Glutamatergic neuron (in vitro differentiated cells): ENCODE data around the gene PEX5L. TPM values are rescaled to one million over a fixed set of nuclear protein-coding genes. Genes with fewer than 3 reads are reported as not detected.
"Not testable (repeated sequence)": the region's sequence is repeated elsewhere in the genome, so short reads cannot be mapped to it uniquely, and the experiment has no call there.

Experiments
- DNase-seq: peaks from one replicate; pipeline ENCODE4 v3.0.0; 2022
- H3K27ac Mint-ChIP-seq: one replicate; pipeline ENCODE4 v1.8.0; 2020; ENCODE audit warnings: mild to moderate bottlenecking, mixed read lengths, inconsistent platforms; ENCODE audit not compliant: unreplicated experiment
- H3K27me3 Mint-ChIP-seq: one replicate; pipeline ENCODE4 v1.8.0; 2020; ENCODE audit warnings: mild to moderate bottlenecking, moderate library complexity, mixed read lengths, inconsistent platforms; ENCODE audit not compliant: unreplicated experiment
- H3K36me3 Mint-ChIP-seq: one replicate; pipeline ENCODE4 v1.8.0; 2020; ENCODE audit warnings: mild to moderate bottlenecking, mixed read lengths, inconsistent platforms; ENCODE audit not compliant: unreplicated experiment
- H3K4me1 Mint-ChIP-seq: one replicate; pipeline ENCODE4 v1.8.0; 2020; ENCODE audit warnings: mild to moderate bottlenecking, low read depth, mixed read lengths, inconsistent platforms; ENCODE audit not compliant: unreplicated experiment
- H3K4me3 Mint-ChIP-seq: one replicate; pipeline ENCODE4 v1.8.0; 2020; ENCODE audit warnings: mild to moderate bottlenecking, mixed read lengths, inconsistent platforms; ENCODE audit not compliant: unreplicated experiment
- H3K9me3 Mint-ChIP-seq: one replicate; pipeline ENCODE4 v1.8.0; 2020; ENCODE audit warnings: mild to moderate bottlenecking, moderate library complexity, mixed read lengths, inconsistent platforms; ENCODE audit not compliant: unreplicated experiment
- CTCF ChIP-seq: fragments of 200-600 bp; sonication (generic); IDR thresholded peaks from one replicate; pipeline ENCODE4 v1.5.0; 2021; ENCODE audit not compliant: partially characterized antibody, unreplicated experiment
- total RNA-seq: library from RNA; stranded (reverse); fragmentation: NEBNext Ultra II Directional; extraction: Animal tissue kit (Norgen Biotek cat#: 25700); gene quantifications from one replicate; pipeline ENCODE4 v1.2.1, GENCODE V29; 2021; ENCODE audit not compliant: unreplicated experiment

PEX5L gene
- total RNA-seq, 1 donor from 2014 or later, result 41.0 TPM

- Mint-ChIP-seq H3K4me3 (no peak overlapping the region), H3K36me3 (no peaks in the 10 kb centered on the region), H3K27me3 (no peaks in the 10 kb centered on the region), H3K27ac (no peak overlapping the region), H3K4me1 (no peaks in the 10 kb centered on the region), H3K9me3 (no peaks in the 10 kb centered on the region)
- TF ChIP-seq CTCF, result no peak
- no peak for DNase-seq
These were observed 27.0 kb upstream of the PEX5L start for GRCh38 chr3:180063783-180064182.

GRCh38 chr3:180062771-180063170 is 26.0 kb upstream of the PEX5L start:
- TF ChIP-seq CTCF, result no peak
- Mint-ChIP-seq H3K36me3 (no peaks in the 10 kb centered on the region), H3K4me3 (no peak overlapping the region), H3K9me3 (no peaks in the 10 kb centered on the region), H3K27ac (no peak overlapping the region), H3K27me3 (no peaks in the 10 kb centered on the region), H3K4me1 (no peaks in the 10 kb centered on the region)
- DNase-seq, result no peak

GRCh38 chr3:180059356-180059755 is 22.6 kb upstream of the PEX5L start:
- Mint-ChIP-seq H3K9me3 (no peaks in the 10 kb centered on the region), H3K27ac (no peak overlapping the region), H3K4me1 (no peaks in the 10 kb centered on the region), H3K4me3 (no peak overlapping the region), H3K27me3 (no peaks in the 10 kb centered on the region), H3K36me3 (no peaks in the 10 kb centered on the region)
- DNase-seq, result no peak
- TF ChIP-seq CTCF, result no peak

- H3K27me3 Mint-ChIP-seq, result no peaks in the 10 kb centered on the region
- H3K36me3 Mint-ChIP-seq, result no peaks in the 10 kb centered on the region
- H3K9me3 Mint-ChIP-seq, result no peaks in the 10 kb centered on the region
- H3K4me1 Mint-ChIP-seq, result no peaks in the 10 kb centered on the region
- H3K27ac Mint-ChIP-seq, result no peak overlapping the region
- H3K4me3 Mint-ChIP-seq, result no peak overlapping the region
- DNase-seq, result no peak
- TF ChIP-seq CTCF, result no peak
These were observed 21.5 kb upstream of the PEX5L start for GRCh38 chr3:180058238-180058637.

- not testable (repeated sequence) for H3K36me3 Mint-ChIP-seq, H3K4me3 Mint-ChIP-seq, H3K27ac Mint-ChIP-seq, H3K4me1 Mint-ChIP-seq, H3K27me3 Mint-ChIP-seq, H3K9me3 Mint-ChIP-seq, DNase-seq
These were observed 18.9 kb upstream of the PEX5L start for GRCh38 chr3:180055656-180056055.

- H3K4me1 Mint-ChIP-seq, result no peaks in the 10 kb centered on the region
- H3K4me3 Mint-ChIP-seq, result no peak overlapping the region
- no peaks in the 10 kb centered on the region for H3K9me3 Mint-ChIP-seq
- H3K27me3 Mint-ChIP-seq, result no peaks in the 10 kb centered on the region
- no peak for TF ChIP-seq CTCF
- H3K27ac Mint-ChIP-seq, result no peak overlapping the region
- DNase-seq, result no peak
- H3K36me3 Mint-ChIP-seq, result no peaks in the 10 kb centered on the region
These were observed 12.7 kb upstream of the PEX5L start for GRCh38 chr3:180049391-180049790.
